ENCODE measurements around the gene TBL3. TPM values are rescaled to one million over a fixed set of nuclear protein-coding genes. Genes with fewer than 3 reads are reported as not detected.
A peak's percentile ranks its signal among the peaks of the same experiment; 100 is the strongest.
"Not testable (repeated sequence)": the region's sequence is repeated elsewhere in the genome, so short reads cannot be mapped to it uniquely, and the experiment has no call there.

TBL3 gene
- total RNA-seq, 2 experiments from 2014 or later, result 27.7 to 28.7 TPM

DNA sequence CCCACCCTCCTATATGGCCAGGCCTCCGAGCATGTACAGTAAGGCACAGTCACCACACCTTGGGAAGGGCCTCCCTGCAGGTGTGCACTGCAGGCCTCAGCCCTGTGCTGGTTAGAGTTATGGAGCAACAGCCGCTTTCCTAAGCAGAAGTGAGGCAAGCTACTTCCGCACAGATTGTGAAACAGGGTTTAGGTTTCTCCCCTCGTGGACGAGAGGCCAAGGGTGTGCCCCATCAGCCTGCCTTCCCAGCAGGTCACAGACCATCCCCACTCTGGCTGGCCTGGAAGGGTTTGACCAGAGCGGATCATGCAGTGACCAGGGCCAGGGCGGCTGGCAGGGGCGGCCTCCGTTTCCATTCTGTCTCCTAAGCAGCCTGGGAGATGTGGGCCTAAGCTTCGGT lies 33.5 kb upstream of the TBL3 start:
- Mint-ChIP-seq H3K27ac (no peak overlapping the region), H3K9me3 (no peaks in the 10 kb centered on the region), H3K4me3 (no peak overlapping the region), H3K27me3 (no peaks in the 10 kb centered on the region), H3K36me3 (ENCODE audit: low read depth) (peaks cover 8% of the 10 kb centered on the region), H3K4me1 (peaks cover 13% of the 10 kb centered on the region)
- no peak for DNase-seq
- CTCF ChIA-PET, result no interaction called here
- POLR2A ChIA-PET, result no interaction called here

DNA sequence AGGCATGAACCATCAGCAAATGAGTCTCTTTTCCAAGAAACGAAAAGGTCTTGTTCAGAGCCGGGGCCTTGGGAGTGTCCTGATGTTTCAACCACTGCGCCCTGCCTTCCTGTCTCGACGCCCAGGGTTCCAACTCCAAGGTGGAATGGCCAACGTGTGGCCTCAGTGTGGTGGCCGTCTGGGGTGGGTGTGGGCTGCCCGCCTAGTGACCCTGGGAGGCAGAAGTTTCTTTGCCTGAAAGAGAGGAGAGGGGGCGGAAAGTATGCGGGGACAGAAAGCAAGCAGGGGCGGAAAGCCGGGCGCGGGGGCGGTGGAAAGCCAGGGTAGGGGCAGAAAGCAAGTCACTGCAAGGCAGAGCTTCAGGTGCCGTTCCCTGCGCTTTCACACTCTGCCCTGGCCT lies 32.9 kb upstream of the TBL3 start:
- ChIA-PET CTCF (no interaction called here), POLR2A (no interaction called here)
- Mint-ChIP-seq H3K4me1 (peaks cover 18% of the 10 kb centered on the region), H3K9me3 (no peaks in the 10 kb centered on the region), H3K36me3 (ENCODE audit: low read depth) (peaks cover 8% of the 10 kb centered on the region), H3K27ac (no peak overlapping the region), H3K27me3 (no peaks in the 10 kb centered on the region), H3K4me3 (no peak overlapping the region)
- DNase-seq, result no peak

DNA sequence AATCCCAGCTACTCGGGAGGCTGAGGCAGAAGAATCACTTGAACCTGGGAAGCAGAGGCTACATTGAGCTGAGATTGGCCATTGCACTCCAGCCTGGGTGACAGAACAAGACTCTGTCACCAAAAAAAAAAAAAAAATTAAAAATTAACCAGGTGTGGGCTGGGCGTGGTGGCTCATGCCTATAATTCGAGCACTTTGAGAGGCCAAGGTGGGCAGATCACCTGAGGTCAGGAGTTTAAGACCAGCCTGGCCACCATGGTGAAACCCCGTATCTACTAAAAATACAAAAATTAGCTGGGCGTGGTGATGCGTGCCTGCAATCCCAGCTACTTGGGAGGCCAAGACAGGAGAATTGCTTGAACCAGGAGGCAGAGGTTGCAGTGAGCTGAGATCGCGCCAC lies 32.0 kb upstream of the TBL3 start:
- DNase-seq; H3K27me3 Mint-ChIP-seq; H3K9me3 Mint-ChIP-seq; H3K27ac Mint-ChIP-seq; H3K36me3 Mint-ChIP-seq (ENCODE audit: low read depth); H3K4me3 Mint-ChIP-seq: not testable (repeated sequence)
- peaks cover 27% of the 10 kb centered on the region for H3K4me1 Mint-ChIP-seq
- CTCF ChIA-PET, result interaction anchor here (1.1 kb wide), 1 partner anchor 11 kb away, joined by 4 read pairs; no protein-coding TSS in a partner anchor
- POLR2A ChIA-PET, result interaction anchor here (3.3 kb wide), 1 partner anchor 25 kb away, joined by 15 read pairs; the partner anchor contains the start of gene RPS2

DNA sequence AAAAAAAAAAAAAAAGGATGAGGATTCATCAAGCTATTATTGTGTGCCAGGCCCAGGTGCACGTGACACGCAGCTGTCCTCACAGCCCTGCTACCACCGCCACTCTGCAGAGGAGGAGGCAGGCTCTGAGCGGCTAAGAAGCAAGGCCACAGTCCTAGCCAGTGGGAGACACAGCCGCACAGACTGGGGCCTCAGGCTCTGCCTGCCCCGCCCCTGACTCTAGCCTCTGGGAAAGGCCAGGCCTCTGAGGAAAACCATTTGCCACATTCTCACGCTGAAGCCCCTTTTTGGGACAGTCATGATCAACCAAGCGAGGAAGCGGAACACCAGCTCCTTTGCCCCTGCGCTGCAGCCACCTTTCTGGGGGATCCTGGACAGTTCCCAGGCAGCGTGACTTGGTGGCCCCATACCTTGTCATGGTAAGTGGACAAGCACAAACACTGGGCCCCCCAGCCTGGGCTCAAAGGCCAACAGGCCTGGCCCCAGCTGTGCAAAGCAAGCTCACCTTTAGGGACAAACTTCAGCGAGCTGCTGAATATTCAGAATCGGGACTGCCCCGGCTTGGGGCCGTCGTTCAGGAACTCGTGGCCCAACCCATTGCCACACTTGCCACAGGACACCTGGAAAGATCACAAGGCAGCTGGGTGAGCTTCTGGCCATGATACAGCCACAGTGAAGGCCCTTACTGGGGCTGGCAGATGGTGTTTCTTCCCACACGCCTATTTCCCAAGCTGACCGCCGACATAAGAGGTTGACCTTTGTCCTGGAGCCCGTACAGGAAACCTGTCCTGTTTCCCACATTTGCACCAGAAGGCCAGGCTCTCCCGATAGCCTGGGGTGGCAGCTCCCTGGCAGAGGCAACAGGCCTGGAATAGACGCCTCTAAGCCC lies 31.3 kb upstream of the TBL3 start:
- Mint-ChIP-seq H3K4me1 (peaks cover 27% of the 10 kb centered on the region), H3K36me3 (ENCODE audit: low read depth) (peaks cover 8% of the 10 kb centered on the region), H3K27me3 (no peaks in the 10 kb centered on the region), H3K9me3 (no peaks in the 10 kb centered on the region), H3K27ac (no peak overlapping the region), H3K4me3 (no peak overlapping the region)
- POLR2A ChIA-PET, result interaction anchor here (0.8 to 3.3 kb wide), 4 partner anchors 24 to 113 kb away, joined by 3 to 15 read pairs (median 4); partner anchors contain the start of genes FAHD1, HAGH, RPS2 and TBL3
- CTCF ChIA-PET, result interaction anchor here (1.1 kb wide), 1 partner anchor 12 kb away, joined by 4 read pairs; no protein-coding TSS in a partner anchor
- DNase-seq, result no peak

DNA sequence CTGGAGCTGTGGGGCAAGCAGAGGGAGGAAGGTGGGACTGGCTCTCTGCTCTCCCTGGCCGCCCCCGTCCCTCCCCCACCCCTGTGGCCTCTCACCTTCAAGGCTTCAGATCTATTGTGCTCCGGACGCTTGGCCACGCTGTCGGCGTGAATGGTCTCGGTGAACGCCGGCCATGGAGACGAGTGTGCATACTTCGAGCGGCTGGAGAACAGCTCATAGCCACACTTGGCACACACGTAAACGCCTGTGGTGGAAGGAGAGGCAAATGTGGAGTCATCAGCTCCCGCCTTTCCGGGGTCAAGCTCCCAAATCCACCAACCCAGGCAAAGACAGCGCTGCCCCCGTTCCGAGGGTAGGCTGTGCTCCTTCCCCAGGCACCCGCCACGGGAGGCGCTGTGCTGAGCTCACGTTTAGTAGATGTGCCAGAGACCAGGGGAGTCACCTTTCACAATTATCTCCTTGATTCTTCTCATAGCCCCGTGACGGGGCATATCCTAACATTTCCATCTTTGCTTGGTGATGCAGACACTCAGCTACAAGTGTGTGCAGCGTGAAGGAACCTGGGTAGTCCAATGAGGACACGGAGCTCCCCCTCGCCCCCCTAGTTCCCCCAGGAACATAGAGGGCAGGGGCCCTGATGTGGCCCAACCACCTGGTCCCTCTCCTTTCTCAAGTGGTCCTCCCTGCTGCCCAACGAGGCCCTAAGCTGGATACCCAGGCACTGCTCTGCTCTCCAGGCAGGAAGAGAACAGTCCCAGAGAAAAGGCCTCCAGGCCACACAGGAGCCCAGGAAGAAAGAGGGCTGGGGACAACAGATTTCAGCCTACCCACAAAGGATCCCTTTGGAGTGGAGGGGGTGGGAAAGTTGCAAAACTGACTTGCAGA lies 30.4 kb upstream of the TBL3 start:
- H3K27ac Mint-ChIP-seq, result peak overlapping the region; percentile 44
- peaks cover 27% of the 10 kb centered on the region for H3K4me1 Mint-ChIP-seq
- DNase-seq, result no peak
- CTCF ChIA-PET, result no interaction called here
- peak overlapping the region; percentile 84 for H3K4me3 Mint-ChIP-seq
- no peaks in the 10 kb centered on the region for H3K27me3 Mint-ChIP-seq
- H3K36me3 Mint-ChIP-seq (ENCODE audit: low read depth), result peaks cover 8% of the 10 kb centered on the region
- no peaks in the 10 kb centered on the region for H3K9me3 Mint-ChIP-seq
- POLR2A ChIA-PET, result interaction anchor here (0.8 to 3.3 kb wide), 5 partner anchors 19 to 114 kb away, joined by 3 to 15 read pairs (median 3); partner anchors contain the start of genes FAHD1, HAGH, RPS2 and TBL3

DNA sequence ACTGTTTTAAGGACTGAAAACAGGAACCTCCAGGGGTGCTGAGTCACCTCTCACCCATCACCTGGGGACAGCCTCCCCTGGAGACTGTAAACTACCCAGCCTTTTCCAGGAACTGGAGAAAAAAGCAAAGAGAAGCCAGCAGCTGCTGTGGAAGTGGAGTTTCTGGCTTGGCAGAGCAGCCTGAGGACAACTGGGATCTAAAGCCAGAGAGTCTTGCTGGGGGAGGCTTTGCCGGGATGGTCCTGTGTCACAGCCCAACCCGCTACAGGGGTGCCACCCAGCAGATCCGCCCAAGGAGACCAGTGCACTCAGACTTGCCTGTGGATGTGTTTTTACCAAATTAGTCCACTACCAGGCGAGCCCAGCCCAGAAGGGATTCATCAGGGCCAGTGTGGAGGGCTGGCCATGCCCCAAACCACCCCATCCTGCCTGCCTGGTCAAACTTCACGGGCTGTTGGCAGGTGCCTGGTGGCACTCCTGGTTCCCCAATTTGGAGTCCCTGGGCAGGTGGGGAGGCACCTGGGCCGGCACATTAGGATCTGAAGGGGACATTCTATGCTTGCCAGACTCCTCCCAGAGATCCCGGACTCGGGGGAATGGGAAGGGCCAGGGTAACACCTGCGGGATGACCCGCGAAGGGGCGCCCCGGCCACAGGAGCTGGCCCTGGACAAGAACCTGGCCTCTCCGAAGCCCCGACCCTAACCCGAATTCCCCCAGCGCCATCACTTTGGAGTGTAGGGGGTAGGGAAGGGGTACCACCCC lies 29.6 kb upstream of the TBL3 start:
- POLR2A ChIA-PET, result interaction anchor here (0.8 to 3.3 kb wide), 4 partner anchors 11 to 29 kb away, joined by 3 to 15 read pairs (median 10); partner anchors contain the start of genes RPL3L, RPS2 and TBL3
- peak; percentile 29 for DNase-seq
- peak overlapping the region; percentile 70 for H3K27ac Mint-ChIP-seq

DNA sequence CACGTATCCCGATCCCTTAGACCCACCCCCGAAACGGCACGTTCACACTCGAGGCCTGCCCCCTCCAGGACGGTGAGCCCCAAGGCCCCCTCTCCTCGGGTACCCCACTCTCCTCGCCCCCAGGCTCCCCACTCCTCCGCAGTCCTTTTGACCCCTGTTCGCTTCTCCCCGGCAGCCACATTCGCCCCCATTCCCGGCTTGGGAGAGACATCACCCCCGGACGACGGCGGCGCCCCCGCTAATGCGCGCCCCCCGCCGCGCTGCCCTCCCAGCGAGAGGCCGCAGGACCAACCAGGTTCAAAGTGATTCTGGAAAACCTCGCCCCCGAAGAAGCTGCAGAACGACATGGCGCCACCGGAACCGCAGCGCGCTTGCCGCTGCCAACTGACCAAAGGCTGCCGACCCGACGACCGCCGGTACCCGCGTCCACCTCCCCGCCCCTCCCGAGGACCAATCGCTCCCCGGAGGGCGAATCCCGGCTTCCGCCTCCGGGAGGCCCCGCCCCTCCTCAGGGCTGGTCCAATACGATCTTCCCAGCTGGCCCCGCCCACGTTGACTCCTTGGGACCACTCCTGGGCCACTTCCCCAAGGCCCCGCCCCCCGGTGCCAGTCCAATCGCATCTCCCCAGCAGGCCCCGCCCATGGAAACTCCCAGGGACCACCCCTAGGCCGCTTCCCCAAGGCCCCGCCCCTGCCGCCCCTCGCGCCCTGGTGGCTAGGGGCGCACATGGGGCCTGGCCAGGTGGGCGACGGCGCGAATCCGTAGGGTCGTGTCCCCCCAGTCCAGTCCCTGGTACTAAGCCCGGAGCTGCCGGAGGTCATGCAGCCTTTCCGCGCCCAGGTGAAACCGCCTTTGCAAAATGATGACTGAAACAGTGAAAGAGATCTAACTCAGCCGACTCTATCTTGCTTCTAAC lies 28.8 kb upstream of the TBL3 start, which contains the start of gene MSRB1:
MSRB1 (minus strand) TSS at position 390 of the 917 bp plus-strand sequence; CDS start at position 347, 43 bp downstream.
- ChIA-PET POLR2A (interaction anchor here (0.6 to 2.7 kb wide), 12 partner anchors 10 to 237 kb away, joined by 3 to 32 read pairs (median 4); partner anchors contain the start of genes FAHD1, HAGH, MAPK8IP3 and NUBP2), CTCF (interaction anchor here (1.0 to 2.0 kb wide), 8 partner anchors 14 to 171 kb away, joined by 3 to 10 read pairs (median 4); partner anchors contain the start of genes EME2, MRPS34, NOXO1 and RPS2)
- Mint-ChIP-seq H3K36me3 (ENCODE audit: low read depth) (peaks cover 6% of the 10 kb centered on the region), H3K9me3 (no peaks in the 10 kb centered on the region), H3K4me1 (peaks cover 27% of the 10 kb centered on the region), H3K27ac (peak within 1 kb of the TSS; percentile 70), H3K4me3 (peak within 1 kb of the TSS; percentile 84), H3K27me3 (no peaks in the 10 kb centered on the region)
- DNase-seq, result peak; percentile 100

More for the DNA sequence above, 29.6 kb upstream of the TBL3 start:
- H3K36me3 Mint-ChIP-seq (ENCODE audit: low read depth), result peaks cover 8% of the 10 kb centered on the region
- peaks cover 27% of the 10 kb centered on the region for H3K4me1 Mint-ChIP-seq
- H3K4me3 Mint-ChIP-seq, result peak overlapping the region; percentile 84
- no peaks in the 10 kb centered on the region for H3K27me3 Mint-ChIP-seq
- H3K9me3 Mint-ChIP-seq, result no peaks in the 10 kb centered on the region
- CTCF ChIA-PET, result interaction anchor here (1.9 kb wide), 1 partner anchor 23 kb away, joined by 10 read pairs; the partner anchor contains the start of gene RPS2

DNA sequence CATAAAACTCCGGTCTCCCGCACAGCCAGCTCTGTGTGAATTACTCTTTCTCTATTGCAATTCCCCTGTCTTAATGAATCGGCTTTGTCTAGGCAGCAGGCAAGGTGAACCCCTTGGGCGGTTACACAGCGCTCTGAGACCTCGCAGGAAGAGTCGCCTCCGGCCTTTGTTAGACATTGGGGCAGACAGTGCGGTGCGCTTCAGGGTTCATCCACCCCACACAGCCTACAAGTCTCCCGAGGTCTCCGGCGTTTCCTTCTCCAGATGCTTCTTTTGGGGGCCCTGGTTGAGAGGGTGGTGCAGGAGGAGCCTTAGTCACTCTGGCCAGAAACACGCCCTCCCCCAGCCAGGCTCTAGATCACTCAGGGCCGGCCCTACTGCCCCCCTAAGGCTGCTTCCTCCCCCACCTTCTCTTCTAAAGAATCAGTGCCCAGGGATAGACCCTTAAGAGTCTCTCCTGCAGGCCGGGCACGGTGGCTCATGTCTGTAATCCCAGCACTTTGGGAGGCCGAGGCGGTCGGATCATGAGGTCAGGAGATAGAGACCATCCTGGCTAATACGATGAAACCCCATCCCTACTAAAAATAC lies 27.1 kb upstream of the TBL3 start:
- no peak for DNase-seq
- no peaks in the 10 kb centered on the region for H3K9me3 Mint-ChIP-seq
- ChIA-PET CTCF (interaction anchor here (0.5 to 2.0 kb wide), 4 partner anchors 12 to 1762 kb away, joined by 3 to 9 read pairs (median 3); partner anchors contain the start of gene TBL3), POLR2A (interaction anchor here (1.2 to 2.7 kb wide), 5 partner anchors 9 to 20 kb away, joined by 3 to 32 read pairs (median 13); partner anchors contain the start of genes RPL3L and RPS2)
- no peaks in the 10 kb centered on the region for H3K36me3 Mint-ChIP-seq (ENCODE audit: low read depth)
- peaks cover 27% of the 10 kb centered on the region for H3K4me1 Mint-ChIP-seq
- no peaks in the 10 kb centered on the region for H3K27me3 Mint-ChIP-seq
- peak overlapping the region; percentile 84 for H3K4me3 Mint-ChIP-seq
- H3K27ac Mint-ChIP-seq, result no peak overlapping the region

DNA sequence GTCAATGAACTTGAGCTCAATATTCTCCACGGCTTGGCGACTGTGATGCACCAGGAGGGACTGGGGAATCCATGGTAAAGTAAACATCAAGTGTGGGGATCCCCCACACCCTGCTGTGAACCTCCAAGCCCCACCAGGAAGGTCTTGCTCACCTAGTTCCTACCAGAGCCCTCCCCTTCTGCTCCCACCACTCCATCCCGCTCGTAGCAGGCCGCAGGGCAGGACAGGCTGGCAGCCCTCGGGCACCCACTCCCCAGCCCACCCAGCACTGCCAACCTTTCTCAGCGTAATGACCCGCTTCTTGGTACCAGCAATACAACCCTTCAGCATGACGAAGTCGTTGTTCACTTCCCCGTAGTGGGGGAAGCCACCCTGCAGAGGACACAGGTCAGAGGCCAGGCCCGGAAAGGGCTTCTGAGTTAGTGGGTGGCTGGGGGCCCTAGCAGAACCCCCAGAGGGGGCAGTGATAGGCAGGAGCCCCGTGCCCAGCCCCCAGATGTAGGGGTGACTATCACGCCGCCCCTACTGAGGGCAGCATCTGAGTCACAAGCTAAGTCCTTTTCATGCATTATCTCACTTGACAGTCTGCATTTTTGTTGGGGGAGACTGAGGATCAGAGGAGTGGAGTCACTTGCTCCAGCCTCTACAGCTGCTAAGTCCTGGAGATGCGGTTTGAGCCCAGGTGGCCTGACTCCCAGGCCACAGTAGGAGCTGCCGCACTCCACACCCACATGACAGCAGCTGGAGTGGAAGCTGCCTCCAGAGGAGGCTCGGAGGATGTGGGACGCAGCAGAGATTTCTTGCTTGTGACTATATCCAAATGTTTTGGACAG lies 26.1 kb upstream of the TBL3 start:
- POLR2A ChIA-PET, result interaction anchor here (0.8 to 2.2 kb wide), 4 partner anchors 15 to 209 kb away, joined by 3 to 9 read pairs (median 3); partner anchors contain the start of genes RPS2 and TRAF7

More for the DNA sequence above, 26.1 kb upstream of the TBL3 start:
- Mint-ChIP-seq H3K27ac (no peak overlapping the region), H3K4me3 (no peak overlapping the region), H3K36me3 (ENCODE audit: low read depth) (no peaks in the 10 kb centered on the region), H3K4me1 (peaks cover 27% of the 10 kb centered on the region), H3K27me3 (no peaks in the 10 kb centered on the region), H3K9me3 (no peaks in the 10 kb centered on the region)
- CTCF ChIA-PET, result interaction anchor here (0.6 kb wide), 1 partner anchor 809 kb away, joined by 3 read pairs; no protein-coding TSS in a partner anchor
- DNase-seq, result no peak

Data from activated CD4-positive, alpha-beta memory T cell treated with anti-CD3 and anti-CD28 coated beads, Interleukin-2, amount 10 ng/mL, durations not matched to agents 7 days and 5 days (primary cell).